K562 (cell line): Measurements from ENCODE around the gene POMGNT2. TPM values are rescaled to one million over a fixed set of nuclear protein-coding genes. Genes with fewer than 3 reads are reported as not detected.
A peak's percentile ranks its signal among the peaks of the same experiment; 100 is the strongest.

ENCODE experiments used
- CBFA2T3 ChIP-seq: fragments of 450-650 bp; IDR thresholded peaks from 2 replicates; pipeline ENCODE4 v1.6.1; 2017
- CEBPG ChIP-seq, 3 experiments: fragments of 200-800 bp in 1 of 3; sonication (Bioruptor generic) in 1 of 3; sonication (generic) in 1 of 3; formaldehyde crosslinking in 1 of 3; IDR thresholded peaks in 2 of 3; conservative IDR thresholded peaks in 1 of 3; 2 replicates each; pipeline versions ENCODE4 v1.6.1 to v1.8.0; 2016 to 2022; ENCODE audit warnings: missing compliant biosample characterization in 2 of 3, missing genetic modification characterization in 2 of 3, mild to moderate bottlenecking in 1 of 3, missing genetic modification reagents in 1 of 3
- CTCFL ChIP-seq: IDR thresholded peaks from 2 replicates; pipeline ENCODE4 v1.6.1; 2011; ENCODE audit warnings: borderline replicate concordance, low read depth, mild to moderate bottlenecking, moderate library complexity, low read length; ENCODE audit not compliant: insufficient read depth, poor library complexity, severe bottlenecking
- E2F5 ChIP-seq: sonication (generic); formaldehyde crosslinking; IDR thresholded peaks from 2 replicates; pipeline ENCODE4 v1.8.0; 2022; ENCODE audit warnings: mild to moderate bottlenecking, missing genetic modification reagents
- FOXK2 ChIP-seq, 2 experiments: fragments of 450-650 bp; IDR thresholded peaks in 1 of 2; conservative IDR thresholded peaks in 1 of 2; 2 replicates each; pipeline ENCODE4 v1.6.1; 2016; ENCODE audit warnings: low read depth in 2 of 2, mild to moderate bottlenecking in 1 of 2
- MBD1 ChIP-seq: fragments of 250-450 bp; sonication (Bioruptor Pico); IDR thresholded peaks from 2 replicates; pipeline ENCODE4 v1.8.0; 2022; ENCODE audit warnings: inconsistent platforms
- MNT ChIP-seq, 2 experiments: fragments of 450-650 bp; conservative IDR thresholded peaks; 2 replicates each; pipeline ENCODE4 v1.6.1; 2017; ENCODE audit warnings: mild to moderate bottlenecking in 2 of 2, moderate library complexity in 2 of 2
- NR2C2 ChIP-seq, 2 experiments: fragments of 200-800 bp in 1 of 2; sonication (Bioruptor generic) in 1 of 2; sonication (generic) in 1 of 2; formaldehyde crosslinking in 1 of 2; IDR thresholded peaks; 2 replicates each; pipeline versions ENCODE4 v1.6.1 to v1.8.0; 2016 to 2022; ENCODE audit warnings: mild to moderate bottlenecking in 1 of 2, missing compliant biosample characterization in 1 of 2, missing genetic modification characterization in 1 of 2, missing genetic modification reagents in 1 of 2
- NR3C1 ChIP-seq: sonication (generic); formaldehyde crosslinking; IDR thresholded peaks from 2 replicates; pipeline ENCODE4 v1.8.1; 2022; ENCODE audit warnings: missing genetic modification reagents
- RB1 ChIP-seq: fragments of 450-650 bp; IDR thresholded peaks from 2 replicates; pipeline ENCODE4 v1.6.1; 2017; ENCODE audit warnings: low read depth, mild to moderate bottlenecking
- SMARCE1 ChIP-seq: fragments of 450-650 bp; IDR thresholded peaks from 2 replicates; pipeline ENCODE4 v1.7.1; 2016; ENCODE audit warnings: mild to moderate bottlenecking
- TCF3 ChIP-seq: sonication (generic); formaldehyde crosslinking; IDR thresholded peaks from 2 replicates; pipeline ENCODE4 v1.4.0; 2020; ENCODE audit warnings: mild to moderate bottlenecking, missing genetic modification reagents
- THAP7 ChIP-seq: fragments of 250-450 bp; sonication (Bioruptor Pico); IDR thresholded peaks from 2 replicates; pipeline ENCODE4 v1.5.0; 2021
- ZNF589 ChIP-seq: fragments of 200-800 bp; sonication (Bioruptor generic); IDR thresholded peaks from 2 replicates; pipeline ENCODE4 v1.6.1; 2016; ENCODE audit warnings: low read depth, missing genetic modification characterization, missing compliant biosample characterization
- ZNF639 ChIP-seq, 2 experiments: fragments of 200-800 bp in 1 of 2; sonication (Bioruptor generic) in 1 of 2; sonication (generic) in 1 of 2; formaldehyde crosslinking in 1 of 2; IDR thresholded peaks in 1 of 2; conservative IDR thresholded peaks in 1 of 2; 2 replicates each; pipeline versions ENCODE4 v1.5.0 to v1.6.1; 2016 to 2020; ENCODE audit warnings: missing compliant biosample characterization in 1 of 2, missing genetic modification characterization in 1 of 2, missing genetic modification reagents in 1 of 2
- ZNF778 ChIP-seq: fragments of 450-650 bp; formaldehyde crosslinking; IDR thresholded peaks from 2 replicates; pipeline ENCODE4 v1.4.0; 2020; ENCODE audit warnings: mild to moderate bottlenecking, moderate library complexity
- ZNF79 ChIP-seq: fragments of 250-450 bp; sonication (Bioruptor Pico); IDR thresholded peaks from 2 replicates; pipeline ENCODE4 v1.4.0; 2020; ENCODE audit warnings: low read depth, mild to moderate bottlenecking, moderate library complexity
- polyA plus RNA-seq, 8 experiments: library from polyadenylated mRNA; depleted of rRNA in 4 of 8; stranded (reverse) in 5 of 8; unstranded in 3 of 8; fragments of >200 nt; fragmentation: Nextera tagmentation in 2 of 8; fragmentation: Illumina TruSeq in 1 of 8; extraction: Ambion mirVana in 2 of 8; extraction: Trizol in 1 of 8; gene quantifications; 2 replicates each; pipeline versions ENCODE4 v1.2.1 to v1.2.3, GENCODE V29; 2011 to 2014; ENCODE audit warnings: inconsistent platforms in 1 of 8, missing spikeins in 1 of 8
- total RNA-seq, 7 experiments: library from RNA; depleted of rRNA in 6 of 7; stranded (reverse); fragments of >200 nt in 6 of 7; fragmentation: Illumina TruSeq in 2 of 7; extraction: Trizol in 2 of 7; gene quantifications; 2 replicates each; pipeline versions ENCODE4 v1.2.1 to v1.2.3, GENCODE V29; 2011 to 2021; ENCODE audit warnings: low replicate concordance in 1 of 7

The POMGNT2 gene
- total and polyA plus RNA-seq, 9 of the 15 experiments (the other 6 are each of a cell fraction or from before 2014, with no cell fraction given), result 0.65 to 14.1 (median 10.3) TPM

- TF ChIP-seq ZNF778 (CRISPR knock-in tag) (no peak), ZNF589 (CRISPR knock-in tag) (no peak), ZNF639 (CRISPR knock-in tag; conservative IDR thresholded peaks at IDR 0.05 in 1 of 2, IDR thresholded peaks at IDR 0.05 in 1 of 2) (no peak), NR3C1 (CRISPR knock-in tag) (no peak), CBFA2T3 (no peak), E2F5 (CRISPR knock-in tag) (no peak), NR2C2 (CRISPR knock-in tag; IDR thresholded peaks at IDR 0.05) (no peak), NR2C2 (tag; IDR thresholded peaks at IDR 0.05) (no peak), ZNF79 (CRISPR knock-in tag) (no peak), MNT (conservative IDR thresholded peaks at IDR 0.05) (no peak), MBD1 (CRISPR knock-in tag) (no peak), SMARCE1 (no peak), RB1 (peak; percentile 35; the same call in 1 of the 2 replicates), TCF3 (no peak), THAP7 (CRISPR knock-in tag) (no peak), FOXK2 (conservative IDR thresholded peaks at IDR 0.05 in 1 of 2, IDR thresholded peaks at IDR 0.05 in 1 of 2; ENCODE audit: low read depth in 2 of 2) (no peak), CTCFL (peak; percentile 34), CEBPG (CRISPR knock-in tag; IDR thresholded peaks at IDR 0.05) (peak; percentile 65), CEBPG (tag; conservative IDR thresholded peaks at IDR 0.05 in 1 of 2, IDR thresholded peaks at IDR 0.05 in 1 of 2) (0 out of 4 replicates have a peak, but pooled peaks of 1 of the 2 experiments have one; percentile 13)
Measured at GRCh38 chr3:43071313-43071893, 34.5 kb downstream of the POMGNT2 start (continued).
